HG02588 (cell line): ENCODE data around the gene LPP.

Source experiments
- ATAC-seq: cut with Tn5 transposase; IDR thresholded peaks from one replicate; pipeline ENCODE4 v1.9.1; 2021; ENCODE audit warnings: mild to moderate bottlenecking, moderate library complexity; ENCODE audit not compliant: unreplicated experiment

The LPP gene

DNA sequence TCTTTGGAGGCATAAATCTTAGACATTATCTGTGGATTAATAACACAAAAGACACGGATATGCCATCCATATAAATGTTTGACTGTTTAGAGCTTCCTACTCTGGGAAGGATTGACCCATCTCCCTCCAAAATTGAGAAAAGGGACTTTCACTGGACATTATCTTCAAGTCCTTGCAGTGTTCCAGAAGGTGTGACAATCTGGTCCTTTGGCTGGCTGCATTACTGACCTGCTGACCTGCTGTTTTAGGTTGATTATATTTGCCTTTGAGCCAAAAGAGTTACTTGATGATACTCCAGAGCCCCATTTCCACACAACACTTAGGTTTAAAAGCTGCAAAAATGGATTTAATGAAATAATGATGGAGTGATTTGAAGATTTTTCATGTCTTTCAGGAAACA, 504.6 kb downstream of the LPP start:
- no peak for ATAC-seq

DNA sequence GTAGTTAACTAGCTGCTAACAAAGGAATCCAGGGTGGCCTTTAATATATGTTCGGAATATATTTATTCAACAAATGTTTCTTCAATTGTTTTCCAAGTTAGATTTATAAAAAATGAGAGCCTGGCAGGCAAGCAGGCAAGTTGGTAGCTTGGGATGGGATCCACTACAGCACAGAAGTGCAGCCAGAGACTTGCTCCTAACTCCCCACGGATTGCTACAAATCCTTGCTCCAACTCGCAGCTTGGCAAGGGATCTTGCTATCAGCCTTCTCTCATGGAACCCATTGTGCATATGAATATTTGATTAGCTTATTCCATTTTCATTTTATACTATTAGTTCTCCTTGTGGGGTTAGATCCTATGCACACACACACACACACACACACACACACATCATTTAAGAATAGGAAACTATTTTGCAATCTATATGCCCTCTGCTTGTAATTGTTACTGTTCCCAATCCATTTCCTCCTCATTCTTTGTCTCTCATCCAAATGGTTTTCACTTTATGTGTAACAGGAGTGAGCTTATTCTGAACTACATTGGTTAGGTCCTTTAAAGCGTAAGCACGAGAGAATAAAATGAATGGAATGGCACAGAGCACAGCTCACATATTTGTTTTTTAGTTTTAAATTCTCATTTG, 505.6 kb downstream of the LPP start:
- no peak for ATAC-seq

GRCh38 chr3:188660415-188660814, 506.5 kb downstream of the LPP start:
- no peak for ATAC-seq

GRCh38 chr3:188661806-188662205, 507.8 kb downstream of the LPP start:
- no peak for ATAC-seq

GRCh38 chr3:188662214-188662613, 508.3 kb downstream of the LPP start:
- ATAC-seq, result no peak

- no peak for ATAC-seq
Measured at GRCh38 chr3:188662795-188663194, 508.8 kb downstream of the LPP start.

DNA sequence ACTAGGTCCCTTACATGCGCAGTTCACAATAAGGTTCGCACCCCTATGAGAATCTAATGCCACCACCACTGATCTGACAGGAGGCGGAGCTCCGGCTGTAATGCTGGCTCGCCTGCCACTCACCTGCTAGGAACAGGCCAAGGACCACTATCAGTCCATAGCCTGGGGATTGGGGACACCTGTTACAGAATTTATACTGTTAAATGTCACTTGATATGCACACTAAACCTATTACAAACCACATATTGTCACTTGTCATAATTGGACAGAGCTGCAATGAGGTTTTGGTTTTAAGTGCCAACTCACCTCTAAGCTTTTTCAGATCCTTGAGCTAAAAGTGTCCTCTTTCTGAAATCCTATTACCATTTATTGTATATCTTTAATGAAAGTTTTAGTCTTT, 509.9 kb downstream of the LPP start:
- ATAC-seq, result no peak

GRCh38 chr3:188664795-188665194, 510.8 kb downstream of the LPP start:
- no peak for ATAC-seq

- no peak for ATAC-seq
Measured at GRCh38 chr3:188667926-188668325, 514.0 kb downstream of the LPP start.

DNA sequence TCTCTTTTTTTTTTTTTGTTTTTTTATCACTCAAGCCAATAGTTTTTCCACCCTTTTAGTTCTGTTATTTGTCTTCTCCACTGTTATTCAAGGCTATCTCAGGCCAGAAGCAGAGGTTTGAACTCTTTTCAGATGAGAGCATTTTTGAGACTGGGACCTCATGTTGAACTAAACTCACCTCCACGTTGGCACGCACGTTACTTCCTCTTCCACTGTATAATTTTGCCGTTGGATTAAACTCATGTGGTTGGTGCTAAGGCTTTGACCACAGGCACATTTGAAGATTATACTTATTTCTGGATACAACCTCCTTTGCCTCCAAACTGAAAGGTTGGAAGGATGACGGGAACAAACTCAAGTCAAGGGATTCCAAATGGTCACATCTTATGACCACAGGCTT, 516.5 kb downstream of the LPP start:
- no peak for ATAC-seq

- ATAC-seq, result no peak
Measured at GRCh38 chr3:188671971-188672370, 518.0 kb downstream of the LPP start.

- ATAC-seq, result no peak
Measured at GRCh38 chr3:188672840-188673239, 518.9 kb downstream of the LPP start.

DNA sequence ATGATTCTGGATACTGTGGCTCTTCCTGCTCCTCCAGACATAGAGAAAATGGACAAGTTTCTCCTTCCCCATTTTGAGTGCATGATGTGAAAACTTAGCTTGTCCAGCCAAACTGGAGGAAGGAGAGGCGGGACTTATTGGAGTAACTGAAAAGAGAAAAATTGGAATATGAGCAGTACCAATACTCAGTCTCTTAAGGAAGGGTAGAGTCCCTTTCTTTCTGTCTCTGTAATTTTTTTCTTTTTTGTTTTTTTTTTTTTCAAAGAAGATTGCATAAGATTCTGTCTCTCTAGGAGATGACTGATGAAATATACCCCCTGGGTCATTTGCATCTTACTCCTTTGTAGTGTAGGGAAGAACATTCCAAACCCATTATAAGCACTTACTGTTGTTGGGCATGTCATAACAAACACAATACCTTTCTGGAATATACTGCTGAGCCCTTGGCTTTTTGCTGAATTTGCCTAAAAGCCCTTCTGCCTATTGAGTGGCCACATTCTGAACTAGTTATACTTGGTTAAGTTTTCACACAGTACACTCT, 519.8 kb downstream of the LPP start:
- ATAC-seq, result no peak

- ATAC-seq, result no peak
Measured at GRCh38 chr3:188674595-188674994, 520.6 kb downstream of the LPP start.

- no peak for ATAC-seq
Measured at GRCh38 chr3:188677344-188677743, 523.4 kb downstream of the LPP start.

DNA sequence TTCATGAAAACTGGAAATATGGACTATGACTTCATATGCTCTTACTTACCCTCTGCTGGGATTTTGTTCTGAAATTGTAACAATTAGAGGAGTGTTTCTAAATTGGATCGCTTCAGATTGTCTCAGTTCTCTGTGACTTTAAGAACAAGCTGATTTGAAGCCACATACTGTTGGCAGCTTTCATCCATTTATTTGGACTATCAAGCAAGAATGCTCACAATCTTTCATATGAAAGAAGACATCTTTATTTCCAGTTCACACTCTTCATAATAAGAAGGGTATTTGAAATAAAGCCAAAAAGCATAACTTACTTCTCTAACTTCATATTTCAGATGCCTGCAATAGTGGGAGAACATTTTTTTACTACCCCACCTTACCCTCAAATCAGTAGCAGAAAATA, 526.2 kb downstream of the LPP start:
- no peak for ATAC-seq

GRCh38 chr3:188680605-188681004, 526.6 kb downstream of the LPP start:
- ATAC-seq, result no peak

DNA sequence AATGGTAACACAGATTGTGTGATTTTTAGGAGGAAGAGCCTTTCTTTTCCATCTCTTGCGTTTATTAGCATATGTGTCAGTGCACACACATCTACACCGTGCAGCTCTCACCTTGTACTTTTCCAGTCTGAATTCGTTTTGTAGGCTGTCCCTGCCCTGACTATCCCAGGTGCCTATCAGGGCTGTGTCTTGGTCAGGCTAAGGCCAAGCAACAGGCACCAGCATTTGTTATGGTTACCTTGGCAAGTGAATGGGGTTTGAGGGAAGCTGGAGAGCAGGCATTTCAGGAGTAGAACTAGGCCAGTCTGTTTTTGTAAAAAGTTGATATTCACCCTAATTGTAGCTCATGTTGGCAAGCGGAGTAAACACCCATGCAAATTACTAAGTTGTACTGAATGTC, 528.4 kb downstream of the LPP start:
- no peak for ATAC-seq

DNA sequence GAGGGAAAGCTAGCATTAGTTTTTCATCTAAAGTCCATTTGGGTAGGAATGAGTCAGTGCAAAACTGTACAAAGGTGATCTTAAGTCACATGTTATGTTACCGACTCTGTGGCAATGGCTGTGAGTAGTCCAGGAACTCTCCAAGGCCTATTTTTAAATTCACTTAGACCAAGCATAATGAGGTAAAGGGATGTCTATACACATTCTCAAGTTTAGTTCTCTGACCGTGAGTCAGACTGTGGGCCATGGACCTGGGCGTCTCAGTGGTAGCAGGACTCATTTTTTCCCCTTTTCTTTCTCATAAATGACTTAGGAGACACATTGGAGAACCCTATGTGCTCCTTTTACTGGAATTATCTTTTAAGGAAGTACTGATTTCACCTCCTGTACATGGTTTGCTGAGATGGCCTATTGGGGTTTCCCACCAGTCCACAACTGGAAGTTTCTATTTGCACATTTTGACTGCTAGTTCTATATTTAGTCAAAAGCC, 529.1 kb downstream of the LPP start:
- ATAC-seq, result peak; percentile 72

- ATAC-seq, result no peak
Measured at GRCh38 chr3:188684276-188684675, 530.3 kb downstream of the LPP start.

DNA sequence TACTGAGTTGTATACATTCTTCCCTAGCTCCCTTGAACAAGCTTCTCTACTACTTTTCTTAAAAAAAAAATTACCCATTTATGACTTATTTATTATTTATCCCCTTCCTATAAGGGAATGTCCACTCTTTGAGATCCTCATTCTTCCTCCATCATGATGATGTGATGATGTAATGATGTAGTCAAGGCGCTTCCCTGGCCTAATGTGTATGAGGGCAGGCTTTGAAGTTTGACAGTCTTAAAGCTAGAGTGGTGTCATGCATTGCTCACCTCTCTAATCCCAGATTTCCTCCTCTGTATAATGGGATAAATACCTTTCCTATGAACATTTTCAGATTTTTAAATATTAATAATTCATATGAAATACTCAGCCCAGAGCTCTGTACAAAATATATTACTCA, 531.8 kb downstream of the LPP start:
- no peak for ATAC-seq

DNA sequence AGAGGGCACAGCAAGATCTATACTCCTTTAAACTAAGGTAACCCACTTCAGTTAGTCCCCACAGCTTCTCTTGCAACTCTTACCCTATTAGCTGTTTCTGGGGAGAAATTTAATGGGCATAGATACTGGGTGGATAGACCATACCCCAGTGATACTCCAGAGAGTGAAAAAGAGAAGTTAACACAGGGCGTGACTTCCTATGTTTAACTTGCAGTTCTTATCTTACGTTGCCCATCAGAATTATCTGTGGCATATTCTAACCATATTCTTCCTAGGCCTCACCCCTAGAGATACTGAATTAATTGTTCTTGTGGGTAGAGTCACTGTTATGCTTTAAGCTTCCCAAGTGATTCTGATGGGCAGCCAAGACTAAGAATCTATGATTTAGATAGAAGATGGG, 532.4 kb downstream of the LPP start:
- no peak for ATAC-seq

DNA sequence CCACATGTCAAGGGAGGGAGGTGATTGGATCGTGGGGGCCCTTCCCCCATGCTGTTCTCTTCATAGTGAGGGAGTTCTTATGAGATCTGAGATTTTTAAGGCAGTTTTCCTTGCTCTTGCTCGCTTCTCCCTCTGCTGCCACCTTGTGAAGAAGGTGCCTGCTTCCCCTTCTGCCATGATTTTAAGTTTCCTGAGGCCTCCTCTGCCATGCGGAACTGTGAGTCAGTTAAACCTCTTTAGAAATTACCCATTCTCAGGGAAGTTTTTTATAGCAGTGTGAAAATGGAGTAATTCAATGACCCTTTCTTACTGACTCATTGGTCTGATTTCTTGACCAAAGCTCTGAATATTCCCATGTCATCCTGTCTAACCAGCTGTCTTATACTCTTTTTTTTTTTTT, 533.4 kb downstream of the LPP start:
- ATAC-seq, result no peak
